HUES64 (cell line): ENCODE data around the gene RANBP10.
A peak's percentile ranks its signal among the peaks of the same experiment; 100 is the strongest.
"Not testable (repeated sequence)": the region's sequence is repeated elsewhere in the genome, so short reads cannot be mapped to it uniquely, and the experiment has no call there.

Experiments used
- H3K27ac ChIP-seq: 2 replicates; pipeline ENCODE4 v1.7.0; 2013; ENCODE audit warnings: low read depth, low read length, inconsistent platforms
- H3K27me3 ChIP-seq: 2 replicates; pipeline ENCODE4 v1.6.1; 2013; ENCODE audit warnings: mild to moderate bottlenecking, low read length; ENCODE audit not compliant: insufficient read depth
- H3K36me3 ChIP-seq: 2 replicates; pipeline ENCODE4 v1.6.1; 2013; ENCODE audit warnings: mild to moderate bottlenecking, low read length; ENCODE audit not compliant: insufficient read depth
- H3K4me1 ChIP-seq: 2 replicates; pipeline ENCODE4 v1.6.1; 2013; ENCODE audit warnings: mild to moderate bottlenecking, low read length, moderate library complexity; ENCODE audit not compliant: insufficient read depth
- H3K4me3 ChIP-seq: 2 replicates; pipeline ENCODE4 v1.5.1; 2013; ENCODE audit warnings: mild to moderate bottlenecking, low read length, moderate library complexity
- H3K9ac ChIP-seq: 2 replicates; pipeline ENCODE4 v1.6.1; 2013; ENCODE audit warnings: mild to moderate bottlenecking, low read depth, low read length
- H3K9me3 ChIP-seq: 2 replicates; pipeline ENCODE4 v1.6.1; 2013; ENCODE audit warnings: low read depth, low read length; ENCODE audit not compliant: insufficient read depth
- whole genome bisulfite sequencing: fragments of 150-250, 120-280 bp; methylation state at CpG from one replicate; pipeline ENCODE4 v1.1.7; 2013; ENCODE audit warnings: missing lambda C conversion rate; 5-methylcytosine and 5-hydroxymethylcytosine counted together

The RANBP10 gene

GRCh38 chr16:67760206-67760955 lies 46.0 kb downstream of the RANBP10 start:
- H3K9ac ChIP-seq, result peak overlapping the region; percentile 7; the same call in 1 of the 2 replicates
- H3K36me3 ChIP-seq, result no peaks in the 10 kb centered on the region
- H3K27ac ChIP-seq, result no peak overlapping the region
- WGBS, result 94% methylated on average over 8 of the region's 8 CpGs
- H3K4me3 ChIP-seq, result no peak overlapping the region
- H3K4me1 ChIP-seq, result no peaks in the 10 kb centered on the region
- no peaks in the 10 kb centered on the region for H3K27me3 ChIP-seq
- H3K9me3 ChIP-seq, result no peaks in the 10 kb centered on the region

GRCh38 chr16:67758966-67759365 lies 47.4 kb downstream of the RANBP10 start:
- no peak overlapping the region for H3K9ac ChIP-seq
- H3K9me3 ChIP-seq, result no peaks in the 10 kb centered on the region
- H3K4me3 ChIP-seq, result no peak overlapping the region
- H3K27me3 ChIP-seq, result no peaks in the 10 kb centered on the region
- no peaks in the 10 kb centered on the region for H3K4me1 ChIP-seq
- H3K27ac ChIP-seq, result no peak overlapping the region
- H3K36me3 ChIP-seq, result 0 out of 2 replicates have a peak, but pooled peaks cover 3% of the 10 kb centered on the region
- WGBS, result 93% methylated on average over 7 of the region's 7 CpGs

- 93% methylated on average over 3 of the region's 3 CpGs for WGBS
- no peak overlapping the region for H3K4me3 ChIP-seq
- H3K27ac ChIP-seq, result no peak overlapping the region
- 0 out of 2 replicates have a peak, but pooled peaks cover 3% of the 10 kb centered on the region for H3K36me3 ChIP-seq
- H3K9me3 ChIP-seq, result no peaks in the 10 kb centered on the region
- H3K4me1 ChIP-seq, result 0 out of 2 replicates have a peak, but pooled peaks cover 3% of the 10 kb centered on the region
- no peaks in the 10 kb centered on the region for H3K27me3 ChIP-seq
- no peak overlapping the region for H3K9ac ChIP-seq
These were observed 48.4 kb downstream of the RANBP10 start for GRCh38 chr16:67758006-67758405.

GRCh38 chr16:67752641-67753040 lies 53.7 kb downstream of the RANBP10 start:
- Histone ChIP-seq H3K36me3 (0 out of 2 replicates have a peak, but pooled peaks cover 3% of the 10 kb centered on the region), H3K9me3 (no peaks in the 10 kb centered on the region), H3K27ac (no peak overlapping the region), H3K4me1 (0 out of 2 replicates have a peak, but pooled peaks cover 8% of the 10 kb centered on the region), H3K4me3 (no peak overlapping the region), H3K9ac (no peak overlapping the region), H3K27me3 (no peaks in the 10 kb centered on the region)
- WGBS, result 72% methylated on average over 2 of the region's 2 CpGs

GRCh38 chr16:67751331-67751730 lies 55.0 kb downstream of the RANBP10 start:
- 97% methylated on average over 2 of the region's 3 CpGs for WGBS
- H3K36me3 ChIP-seq, H3K27ac ChIP-seq, H3K4me1 ChIP-seq, H3K9me3 ChIP-seq, H3K4me3 ChIP-seq, H3K9ac ChIP-seq, H3K27me3 ChIP-seq: not testable (repeated sequence)

GRCh38 chr16:67750466-67750865 lies 55.9 kb downstream of the RANBP10 start:
- Histone ChIP-seq H3K9me3 (no peaks in the 10 kb centered on the region), H3K36me3 (0 out of 2 replicates have a peak, but pooled peaks cover 3% of the 10 kb centered on the region), H3K4me3 (no peak overlapping the region), H3K27me3 (no peaks in the 10 kb centered on the region), H3K4me1 (0 out of 2 replicates have a peak, but pooled peaks cover 8% of the 10 kb centered on the region), H3K9ac (no peak overlapping the region), H3K27ac (no peak overlapping the region)
- 97% methylated on average over 6 of the region's 6 CpGs for WGBS

- H3K9ac ChIP-seq, result no peak overlapping the region
These were observed 56.8 kb downstream of the RANBP10 start for GRCh38 chr16:67749436-67750078.

GRCh38 chr16:67748834-67749233 lies 57.5 kb downstream of the RANBP10 start:
- WGBS, result 94% methylated on average over 3 of the region's 3 CpGs
- Histone ChIP-seq H3K36me3 (peaks cover 4% of the 10 kb centered on the region), H3K4me3 (no peak overlapping the region), H3K27me3 (no peaks in the 10 kb centered on the region), H3K27ac (no peak overlapping the region), H3K9me3 (no peaks in the 10 kb centered on the region), H3K4me1 (0 out of 2 replicates have a peak, but pooled peaks cover 8% of the 10 kb centered on the region), H3K9ac (no peak overlapping the region)

More at GRCh38 chr16:67749436-67750078, 56.8 kb downstream of the RANBP10 start:
- Histone ChIP-seq H3K27ac (no peak overlapping the region), H3K4me3 (no peak overlapping the region), H3K36me3 (0 out of 2 replicates have a peak, but pooled peaks cover 2% of the 10 kb centered on the region), H3K4me1 (0 out of 2 replicates have a peak, but pooled peaks cover 8% of the 10 kb centered on the region), H3K9me3 (no peaks in the 10 kb centered on the region), H3K27me3 (no peaks in the 10 kb centered on the region)
- 89% methylated on average over 3 of the region's 3 CpGs for WGBS

GRCh38 chr16:67746846-67747245 lies 59.5 kb downstream of the RANBP10 start:
- H3K4me1 ChIP-seq, result no peaks in the 10 kb centered on the region
- no peak overlapping the region for H3K9ac ChIP-seq
- no peaks in the 10 kb centered on the region for H3K27me3 ChIP-seq
- H3K9me3 ChIP-seq, result no peaks in the 10 kb centered on the region
- no peak overlapping the region for H3K4me3 ChIP-seq
- H3K36me3 ChIP-seq, result peaks cover 23% of the 10 kb centered on the region
- no peak overlapping the region for H3K27ac ChIP-seq

GRCh38 chr16:67741118-67741517 lies 65.2 kb downstream of the RANBP10 start:
- Histone ChIP-seq H3K27me3 (no peaks in the 10 kb centered on the region), H3K36me3 (peaks cover 40% of the 10 kb centered on the region), H3K4me1 (no peaks in the 10 kb centered on the region), H3K27ac (no peak overlapping the region), H3K4me3 (no peak overlapping the region), H3K9ac (no peak overlapping the region), H3K9me3 (no peaks in the 10 kb centered on the region)
- 97% methylated on average over 4 of the region's 4 CpGs for WGBS

GRCh38 chr16:67740391-67740790 lies 66.0 kb downstream of the RANBP10 start:
- no peak overlapping the region for H3K27ac ChIP-seq
- no peaks in the 10 kb centered on the region for H3K4me1 ChIP-seq
- H3K9ac ChIP-seq, result no peak overlapping the region
- no peaks in the 10 kb centered on the region for H3K9me3 ChIP-seq
- H3K4me3 ChIP-seq, result no peak overlapping the region
- WGBS, result 95% methylated on average over 3 of the region's 3 CpGs
- H3K27me3 ChIP-seq, result no peaks in the 10 kb centered on the region
- H3K36me3 ChIP-seq, result peaks cover 40% of the 10 kb centered on the region
